Colonic mucosa (tissue), 4 donors: ENCODE measurements around the gene CDH24. TPM values are rescaled to one million over a fixed set of nuclear protein-coding genes. Genes with fewer than 3 reads are reported as not detected.

Source experiments
- DNase-seq: peaks from one replicate; pipeline ENCODE4 v3.0.0-alpha.2; 2020
- H3K27ac ChIP-seq: fragments of 200-600 bp; one replicate; pipeline ENCODE4 v1.8.0; 2021
- H3K27me3 ChIP-seq: fragments of 200-600 bp; one replicate; pipeline ENCODE4 v1.8.0; 2021
- H3K36me3 ChIP-seq: fragments of 200-600 bp; one replicate; pipeline ENCODE4 v1.8.0; 2021
- H3K4me1 ChIP-seq: fragments of 200-600 bp; one replicate; pipeline ENCODE4 v1.8.0; 2021; ENCODE audit warnings: mild to moderate bottlenecking
- H3K4me3 ChIP-seq: fragments of 200-600 bp; one replicate; pipeline ENCODE4 v1.8.0; 2021
- H3K9ac ChIP-seq, 2 donors: one replicate each; pipeline ENCODE4 v1.7.0; 2013; ENCODE audit warnings: control low read depth in 2 of 2, low read depth in 2 of 2, low read length in 2 of 2
- H3K9me3 ChIP-seq: fragments of 200-600 bp; one replicate; pipeline ENCODE4 v1.8.0; 2021
- intact Hi-C: fragments of 100-400 bp; cut with DNase I; formaldehyde crosslinking; loops from one replicate; pipeline ENCODE4 v1.14.1; 2022
- total RNA-seq, 2 donors: library from RNA; stranded (reverse); fragmentation: NEBNext Ultra II Directional in 1 of 2; extraction: Animal tissue kit (Norgen Biotek cat#: 25700) in 1 of 2; gene quantifications; one replicate each; pipeline ENCODE4 v1.2.1, GENCODE V29; 2021
- TF ChIP-seq, protein P1 (sequence below): fragments of 200-600 bp; IDR thresholded peaks from one replicate; pipeline ENCODE4 v1.8.0; 2022; ENCODE audit warnings: antibody characterized with exemption, mild to moderate bottlenecking
- donor health status: healthy.
- donor health status: DM: no; HTN: no; CAD: no.
- donor health status: DM: no; HTN: no; CAD: no.

CDH24 gene
- total RNA-seq, 2 donors from 2014 or later: 4.4 to 11.4 TPM

DNA sequence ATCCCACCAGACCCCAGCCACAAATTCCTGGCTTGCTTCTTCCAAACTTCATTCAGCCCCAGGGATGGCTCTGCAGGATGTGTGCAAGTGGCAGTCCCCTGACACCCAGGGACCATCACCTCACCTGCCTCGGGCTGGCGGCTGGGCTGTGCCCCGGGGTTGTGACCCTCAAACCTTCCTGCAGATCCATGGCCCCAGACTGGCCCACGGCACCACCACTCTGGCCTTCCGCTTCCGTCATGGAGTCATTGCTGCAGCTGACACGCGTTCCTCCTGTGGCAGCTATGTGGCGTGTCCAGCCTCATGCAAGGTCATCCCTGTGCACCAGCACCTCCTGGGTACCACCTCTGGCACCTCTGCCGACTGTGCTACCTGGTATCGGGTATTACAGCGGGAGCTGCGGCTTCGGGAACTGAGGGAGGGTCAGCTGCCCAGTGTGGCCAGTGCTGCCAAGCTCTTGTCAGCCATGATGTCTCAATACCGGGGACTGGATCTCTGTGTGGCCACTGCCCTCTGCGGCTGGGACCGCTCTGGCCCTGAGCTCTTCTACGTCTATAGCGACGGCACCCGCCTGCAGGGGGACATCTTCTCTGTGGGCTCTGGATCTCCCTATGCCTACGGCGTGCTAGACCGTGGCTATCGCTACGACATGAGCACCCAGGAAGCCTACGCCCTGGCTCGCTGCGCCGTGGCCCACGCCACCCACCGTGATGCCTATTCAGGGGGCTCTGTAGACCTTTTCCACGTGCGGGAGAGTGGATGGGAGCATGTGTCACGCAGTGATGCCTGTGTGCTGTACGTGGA lies 15.0 kb downstream of the CDH24 start, which contains the start of gene PSMB11:
TSS of gene PSMB11 (plus strand) at position 51 of the 804 bp plus-strand sequence. CDS start at position 65, 14 bp downstream.
- intact Hi-C loops: no loop called here
- DNase-seq: no peak

DNA sequence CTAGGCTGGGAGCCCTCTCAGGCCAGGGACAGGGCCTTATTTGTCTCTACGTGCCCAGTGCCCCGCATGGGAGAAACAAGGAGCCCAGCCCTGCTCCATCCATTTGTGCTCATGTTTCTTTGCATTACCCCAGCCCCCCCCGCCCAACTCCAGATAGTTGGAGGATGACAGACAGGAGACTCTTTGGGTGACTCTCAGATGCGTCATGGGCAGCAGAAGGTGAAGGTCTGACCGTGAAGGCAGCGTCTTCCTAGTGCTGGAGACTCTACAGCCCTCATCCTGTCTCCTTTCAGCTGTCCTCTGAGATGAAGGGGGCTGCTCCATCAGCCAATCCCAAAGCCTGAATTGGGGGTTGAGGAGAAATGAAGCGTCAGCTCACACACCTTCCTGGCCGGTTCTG lies 15.6 kb downstream of the CDH24 start:
- Histone ChIP-seq H3K4me3 (no peak overlapping the region), H3K4me1 (no peaks in the 10 kb centered on the region), H3K36me3 (no peaks in the 10 kb centered on the region), H3K9me3 (no peaks in the 10 kb centered on the region), H3K27ac (no peak overlapping the region), H3K9ac (no peak overlapping the region), H3K27me3 (no peaks in the 10 kb centered on the region)
- DNase-seq: no peak
- intact Hi-C loops: no loop called here
- TF ChIP-seq, protein P1, sequence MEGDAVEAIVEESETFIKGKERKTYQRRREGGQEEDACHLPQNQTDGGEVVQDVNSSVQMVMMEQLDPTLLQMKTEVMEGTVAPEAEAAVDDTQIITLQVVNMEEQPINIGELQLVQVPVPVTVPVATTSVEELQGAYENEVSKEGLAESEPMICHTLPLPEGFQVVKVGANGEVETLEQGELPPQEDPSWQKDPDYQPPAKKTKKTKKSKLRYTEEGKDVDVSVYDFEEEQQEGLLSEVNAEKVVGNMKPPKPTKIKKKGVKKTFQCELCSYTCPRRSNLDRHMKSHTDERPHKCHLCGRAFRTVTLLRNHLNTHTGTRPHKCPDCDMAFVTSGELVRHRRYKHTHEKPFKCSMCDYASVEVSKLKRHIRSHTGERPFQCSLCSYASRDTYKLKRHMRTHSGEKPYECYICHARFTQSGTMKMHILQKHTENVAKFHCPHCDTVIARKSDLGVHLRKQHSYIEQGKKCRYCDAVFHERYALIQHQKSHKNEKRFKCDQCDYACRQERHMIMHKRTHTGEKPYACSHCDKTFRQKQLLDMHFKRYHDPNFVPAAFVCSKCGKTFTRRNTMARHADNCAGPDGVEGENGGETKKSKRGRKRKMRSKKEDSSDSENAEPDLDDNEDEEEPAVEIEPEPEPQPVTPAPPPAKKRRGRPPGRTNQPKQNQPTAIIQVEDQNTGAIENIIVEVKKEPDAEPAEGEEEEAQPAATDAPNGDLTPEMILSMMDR: no peak

More for the DNA sequence above, 15.0 kb downstream of the CDH24 start, which contains the start of gene PSMB11:
- Histone ChIP-seq H3K4me3 (no peak within 1 kb of the TSS), H3K4me1 (no peaks in the 10 kb centered on the region), H3K36me3 (no peaks in the 10 kb centered on the region), H3K27ac (no peak within 1 kb of the TSS), H3K27me3 (no peaks in the 10 kb centered on the region), H3K9me3 (no peaks in the 10 kb centered on the region), H3K9ac (no peak within 1 kb of the TSS)
- TF ChIP-seq, protein P1: no peak

DNA sequence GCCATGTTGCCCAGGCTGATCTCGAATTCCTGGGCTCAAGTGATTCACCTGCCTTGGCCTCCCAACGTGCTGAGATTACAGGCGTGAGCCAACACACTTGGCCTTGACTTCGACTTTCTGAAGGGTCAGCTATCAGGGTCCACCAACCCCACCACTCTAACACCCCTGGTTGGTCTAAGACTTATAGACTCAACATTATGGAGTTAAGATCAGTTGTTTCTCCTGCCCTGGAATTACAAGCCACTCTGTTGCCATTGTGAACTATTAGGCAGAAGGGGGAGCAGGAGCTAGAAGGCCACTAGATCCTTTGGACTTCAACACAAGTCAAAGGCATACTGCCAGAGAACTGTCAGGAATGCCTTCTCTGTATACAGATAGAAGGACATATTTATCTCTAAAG lies 17.2 kb downstream of the CDH24 start:
- H3K36me3 ChIP-seq: no peaks in the 10 kb centered on the region
- H3K27ac ChIP-seq: no peak overlapping the region
- TF ChIP-seq, protein P1: no peak
- intact Hi-C loops: no loop called here
- no peaks in the 10 kb centered on the region for H3K9me3 ChIP-seq
- H3K27me3 ChIP-seq: no peaks in the 10 kb centered on the region
- no peak overlapping the region for H3K4me3 ChIP-seq
- no peak for DNase-seq
- H3K4me1 ChIP-seq: no peaks in the 10 kb centered on the region
- H3K9ac ChIP-seq: no peak overlapping the region

DNA sequence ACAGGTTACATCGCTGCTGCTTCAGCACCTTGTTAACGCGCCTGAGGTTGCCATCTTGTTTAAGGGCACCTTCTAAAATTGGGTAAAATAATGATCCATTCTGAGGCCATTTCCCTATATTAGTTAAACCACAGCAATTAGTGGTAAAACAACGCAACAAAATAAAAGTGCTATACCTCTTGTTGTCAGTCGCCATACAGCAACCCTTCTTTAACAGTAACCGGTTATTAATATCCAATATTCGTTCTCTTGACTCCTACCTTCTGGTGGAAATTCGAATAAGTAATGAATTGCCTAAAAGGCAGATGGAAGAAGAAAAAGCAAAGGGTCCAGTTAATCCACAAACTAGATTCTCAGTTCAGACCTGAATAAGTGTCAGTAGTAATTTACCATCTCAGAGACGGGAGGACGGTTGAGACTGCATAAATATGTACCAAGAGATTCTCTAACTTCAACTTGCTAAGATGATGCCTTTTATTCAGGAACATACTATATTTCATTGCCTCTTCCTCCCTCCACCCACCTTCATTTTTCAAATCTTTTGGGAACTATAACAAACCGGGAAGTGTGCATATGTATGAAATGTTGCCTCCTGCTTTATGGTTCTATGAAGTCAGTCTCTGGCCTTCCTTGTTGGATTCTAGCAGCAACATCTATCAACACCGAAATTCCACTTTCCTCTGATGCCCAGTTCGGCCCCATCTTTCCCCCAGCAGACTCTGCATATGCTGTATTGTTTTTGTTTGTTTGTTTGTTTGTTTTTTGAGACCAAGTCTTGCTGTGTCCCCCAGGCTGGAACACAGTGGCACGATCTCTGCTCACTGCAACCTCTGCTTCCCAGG lies 21.8 kb downstream of the CDH24 start:
- DNase-seq: no peak
- intact Hi-C loops: loop anchor here (5.0 kb wide), 1 partner anchor 38 kb away; no protein-coding TSS in a partner anchor
- H3K27me3 ChIP-seq: no peaks in the 10 kb centered on the region
- no peaks in the 10 kb centered on the region for H3K9me3 ChIP-seq
- H3K9ac ChIP-seq: peak overlapping the region; percentile 70 to 93
- H3K36me3 ChIP-seq: peaks cover 12% of the 10 kb centered on the region
- peak overlapping the region; percentile 57 for H3K4me3 ChIP-seq
- peak overlapping the region; percentile 88 for H3K27ac ChIP-seq
- TF ChIP-seq, protein P1: no peak
- peaks cover 9% of the 10 kb centered on the region for H3K4me1 ChIP-seq

DNA sequence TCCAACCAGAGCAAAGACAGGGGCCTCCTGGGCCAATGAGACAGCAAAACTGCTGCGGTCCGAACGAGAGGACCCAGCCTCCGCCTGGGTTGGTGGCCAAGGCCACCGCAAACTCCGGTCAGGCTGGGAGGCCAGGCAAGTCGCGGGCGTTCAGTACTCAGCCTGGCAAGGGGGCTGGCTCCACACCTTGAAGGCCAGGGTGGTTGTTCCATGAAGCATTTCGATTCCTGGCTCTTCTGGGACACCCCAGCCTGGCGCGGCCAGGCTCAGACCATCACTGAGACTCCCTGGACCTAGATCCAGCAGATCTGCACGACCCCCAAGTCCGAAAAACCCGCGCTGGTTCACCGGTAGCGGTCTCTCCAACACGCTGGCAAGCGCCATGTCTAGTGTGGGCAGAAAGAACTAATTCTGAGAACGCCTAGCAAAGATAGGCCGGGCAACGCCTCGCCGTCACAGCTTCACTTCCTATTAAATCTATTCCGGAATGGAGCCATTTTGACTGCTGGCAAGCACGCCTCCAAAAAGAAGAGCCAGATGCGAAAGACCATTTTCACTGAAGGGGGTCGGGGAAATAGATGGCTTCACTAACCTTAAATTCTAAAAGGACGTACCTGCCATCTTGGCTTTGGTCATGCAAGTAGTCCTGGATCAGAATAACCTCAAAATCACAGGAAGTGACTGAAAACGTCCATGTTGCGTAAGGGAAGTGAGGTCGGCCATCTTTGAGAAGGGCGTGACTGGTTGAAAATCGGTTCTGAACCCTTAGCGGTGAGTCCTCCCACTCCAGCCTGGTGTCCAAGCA lies 22.6 kb downstream of the CDH24 start, which contains the start of gene PSMB5:
TSS of gene PSMB5 (minus strand) at position 403 of the 805 bp plus-strand sequence. CDS start at position 384, 19 bp downstream.
- TF ChIP-seq, protein P1: no peak
- intact Hi-C loops: loop anchor here (5.0 kb wide), 1 partner anchor 37 kb away; no protein-coding TSS in a partner anchor

More for the DNA sequence above, 22.6 kb downstream of the CDH24 start, which contains the start of gene PSMB5:
- H3K4me3 ChIP-seq: peak within 1 kb of the TSS; percentile 57
- H3K4me1 ChIP-seq: peaks cover 9% of the 10 kb centered on the region
- H3K27ac ChIP-seq: peak within 1 kb of the TSS; percentile 88
- peaks cover 13% of the 10 kb centered on the region for H3K36me3 ChIP-seq
- no peaks in the 10 kb centered on the region for H3K9me3 ChIP-seq
- DNase-seq: peak; percentile 91
- peak within 1 kb of the TSS; percentile 92 to 93 for H3K9ac ChIP-seq
- H3K27me3 ChIP-seq: no peaks in the 10 kb centered on the region
